GM18951 (cell line): Measurements from ENCODE around the gene PTPRG.

Source experiments
- POLR2A ChIP-seq: IDR thresholded peaks from 4 replicates; pipeline ENCODE4 v1.6.1; 2011; ENCODE audit warnings: mild to moderate bottlenecking; ENCODE audit not compliant: insufficient read length, insufficient read depth; ENCODE audit errors: extremely low read depth
- in situ Hi-C: fragments of 300-500 bp; cut with MboI; formaldehyde crosslinking; loops from one replicate; pipeline ENCODE4 v1.12.0; 2022; ENCODE audit warnings: low sequenced_read_pairs, mixed read lengths, inconsistent platforms; ENCODE audit not compliant: unreplicated experiment

The PTPRG gene

DNA sequence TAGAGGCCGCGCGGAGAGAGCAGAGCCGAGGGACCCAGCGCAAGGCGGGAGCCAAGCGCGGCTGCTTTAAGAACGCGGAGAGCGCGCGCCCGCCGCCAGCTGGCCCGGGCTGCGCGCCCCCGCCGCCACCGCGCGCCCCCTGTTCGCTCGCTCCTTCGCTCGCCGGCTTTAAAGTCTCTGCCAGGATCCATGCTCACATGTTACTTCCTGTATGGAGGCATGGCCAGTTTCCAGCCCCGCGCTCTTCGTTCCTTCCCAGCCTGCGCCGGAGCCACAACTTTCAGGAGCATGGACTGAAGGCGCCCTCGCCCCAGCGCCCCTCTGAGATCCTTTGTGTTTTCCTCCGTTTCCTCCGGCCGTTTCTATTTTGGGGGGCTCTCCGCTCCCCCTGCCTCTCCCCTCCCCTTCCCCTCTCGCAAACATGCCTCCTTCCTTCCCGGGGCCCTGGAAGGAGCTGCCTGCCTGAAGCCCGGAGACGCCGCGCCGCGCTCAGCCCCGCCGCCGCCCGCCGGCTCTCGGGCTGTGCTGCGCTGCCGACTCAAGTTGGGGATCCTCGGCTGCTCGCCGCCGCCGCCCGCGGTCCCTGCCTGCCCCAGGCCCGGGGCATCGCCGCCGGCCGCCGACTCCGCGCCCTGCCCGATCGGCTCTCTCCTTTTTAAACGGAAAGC is at the start of gene PTPRG:
PTPRG (plus strand) TSS at position 198 of the 668 bp plus-strand sequence. CDS start 717 bp downstream, outside the sequence.
- in situ Hi-C loops: no loop called here
- no peak for TF ChIP-seq POLR2A

DNA sequence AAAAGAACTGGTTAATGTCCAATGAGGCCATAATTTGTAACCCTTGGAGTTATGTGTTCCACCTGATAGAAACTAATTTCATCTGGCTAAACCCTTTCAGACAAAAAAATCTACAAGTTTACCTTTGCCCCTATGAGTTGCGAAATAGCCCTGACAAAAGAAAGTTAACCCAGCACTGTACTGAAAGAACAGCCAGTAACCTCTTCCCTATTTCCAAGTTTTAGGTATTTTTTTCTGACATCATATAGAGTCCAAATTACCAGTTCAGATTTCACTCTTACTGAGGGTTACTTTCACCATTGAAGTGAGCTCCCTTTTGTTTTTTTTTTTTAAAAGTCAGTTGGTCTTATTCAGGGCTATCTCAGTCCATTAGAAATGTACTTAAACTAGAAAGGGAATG is 42.8 kb upstream of the PTPRG start:
- TF ChIP-seq POLR2A: no peak
- in situ Hi-C loops: no loop called here

DNA sequence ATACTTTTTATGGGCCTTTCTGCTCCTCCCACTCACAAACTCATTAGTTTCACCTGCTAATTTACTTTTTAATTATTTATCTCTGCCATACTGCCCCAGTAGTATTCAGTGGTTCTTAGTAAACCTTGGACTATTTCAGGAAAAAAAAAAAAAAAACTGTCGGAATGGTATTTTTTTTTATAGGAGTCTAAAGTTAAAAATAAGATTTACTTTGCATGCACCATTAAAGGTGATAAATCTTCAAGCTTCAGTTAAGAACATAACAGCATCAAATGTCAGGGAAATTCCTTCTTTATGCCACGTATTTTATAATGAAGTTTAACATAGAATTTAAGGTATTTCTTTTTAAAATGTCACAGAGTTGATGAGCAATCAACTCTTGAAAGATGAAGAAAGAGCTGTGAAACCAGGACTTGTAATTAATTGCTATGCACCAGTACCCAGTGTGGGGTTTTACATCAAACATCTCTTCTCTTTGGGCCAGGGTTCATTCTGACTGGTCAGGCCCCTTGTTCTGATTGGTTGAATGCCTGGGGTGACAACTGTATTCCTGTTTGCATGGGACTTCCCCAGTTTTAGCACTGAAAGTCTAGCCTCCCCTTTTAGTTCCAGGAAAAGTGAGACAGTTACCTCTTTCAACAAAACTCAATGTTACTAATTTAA is 40.3 kb upstream of the PTPRG start:
- in situ Hi-C loops: no loop called here

DNA sequence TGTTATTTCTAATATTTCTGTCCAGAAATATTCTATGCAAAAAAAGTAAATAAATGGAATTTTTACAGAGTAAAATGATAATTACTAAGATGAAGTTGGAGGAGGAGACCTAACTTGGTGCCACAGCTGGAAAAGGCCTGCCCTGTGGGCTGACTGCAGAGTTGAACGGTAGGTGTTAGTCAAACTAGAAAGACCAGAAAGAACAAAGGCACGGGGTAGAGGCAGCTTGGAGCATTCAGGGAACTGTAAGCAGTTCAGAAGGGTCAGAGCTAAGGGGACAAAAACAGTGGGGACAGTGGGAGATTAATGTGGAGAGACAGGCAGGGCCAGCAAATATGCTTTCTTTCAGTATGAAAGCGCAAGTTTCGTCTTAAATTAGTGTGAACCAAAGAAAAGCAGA is 39.3 kb upstream of the PTPRG start:
- TF ChIP-seq POLR2A: no peak
- in situ Hi-C loops: no loop called here

More for the DNA sequence above, 40.3 kb upstream of the PTPRG start:
- TF ChIP-seq POLR2A: no peak

DNA sequence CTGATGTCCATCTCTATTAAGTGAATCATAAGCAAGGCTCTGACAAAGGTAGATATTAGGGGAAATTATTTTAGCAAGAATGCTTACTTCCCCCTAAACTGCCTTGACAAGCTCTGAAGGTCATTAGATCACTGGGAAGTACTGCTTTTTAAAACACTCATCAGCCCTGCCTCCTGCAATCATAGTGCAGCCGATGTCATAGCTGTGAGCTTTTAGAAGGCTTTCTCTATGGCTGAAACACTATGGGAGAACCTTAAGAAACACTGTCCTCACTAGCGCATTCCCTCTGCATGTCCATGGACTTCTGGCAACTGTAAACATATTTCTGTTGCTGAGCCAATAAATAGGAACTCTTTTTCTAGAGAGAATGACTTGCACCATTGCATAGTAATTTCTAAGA is 38.7 kb upstream of the PTPRG start:
- no peak for TF ChIP-seq POLR2A
- in situ Hi-C loops: no loop called here

DNA sequence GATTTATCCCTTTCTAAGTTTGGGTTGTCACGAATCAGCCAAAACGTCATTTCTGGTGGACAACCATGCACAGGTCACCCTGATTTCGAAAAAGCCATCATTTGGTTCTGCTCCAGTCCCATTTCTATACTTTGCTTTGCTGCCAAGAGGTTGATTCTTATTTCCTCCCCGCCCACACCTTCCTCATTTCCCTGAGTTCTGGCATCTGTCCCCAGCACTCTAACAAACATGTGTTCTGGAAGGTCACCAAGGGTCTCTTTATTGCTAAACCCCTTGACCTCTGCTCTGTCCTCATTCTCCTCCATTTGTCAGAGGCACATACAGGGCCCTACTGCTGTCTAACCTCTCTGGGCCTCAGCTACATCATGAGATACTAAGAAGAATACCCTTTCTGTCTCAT is 36.4 kb upstream of the PTPRG start:
- in situ Hi-C loops: no loop called here
- no peak for TF ChIP-seq POLR2A

DNA sequence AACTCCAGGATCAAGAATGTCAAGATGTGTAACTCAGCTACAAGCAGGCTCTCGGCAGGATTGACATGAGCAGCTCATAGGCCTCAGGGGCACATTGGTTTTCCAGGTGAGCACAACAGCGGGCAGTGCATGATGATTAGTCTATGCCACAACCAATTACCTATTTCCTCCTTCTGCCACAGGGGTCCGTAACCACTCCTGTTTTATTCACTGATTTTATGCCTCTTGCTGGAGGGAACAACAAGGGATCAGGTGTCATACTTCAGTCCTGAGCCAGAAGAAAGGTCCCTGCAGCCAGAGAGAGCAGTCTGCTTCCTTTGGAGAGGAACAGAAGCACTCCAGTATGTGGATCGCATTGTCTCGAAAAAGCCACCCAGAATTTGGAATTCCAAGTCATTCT is 35.1 kb upstream of the PTPRG start:
- in situ Hi-C loops: no loop called here
- TF ChIP-seq POLR2A: no peak

DNA sequence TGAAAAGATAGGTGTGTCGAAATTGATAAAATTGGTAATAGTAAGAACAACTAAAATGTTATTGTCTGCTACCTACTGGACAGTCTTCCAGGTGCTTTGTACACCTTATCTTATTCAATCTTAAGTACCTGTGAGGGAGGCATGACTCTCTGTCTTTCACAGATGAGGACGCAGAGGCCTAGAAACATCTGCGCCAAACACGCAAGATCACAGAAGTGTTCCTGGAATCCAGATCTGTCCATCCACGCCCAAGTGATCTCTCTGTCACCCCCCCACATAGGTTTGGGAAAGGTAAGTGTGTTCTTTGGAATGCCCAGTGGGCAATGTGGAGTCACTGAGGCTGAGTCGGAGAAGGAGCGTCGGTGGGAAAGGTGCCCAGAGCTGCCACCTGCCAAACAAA is 34.4 kb upstream of the PTPRG start:
- in situ Hi-C loops: no loop called here
- no peak for TF ChIP-seq POLR2A

DNA sequence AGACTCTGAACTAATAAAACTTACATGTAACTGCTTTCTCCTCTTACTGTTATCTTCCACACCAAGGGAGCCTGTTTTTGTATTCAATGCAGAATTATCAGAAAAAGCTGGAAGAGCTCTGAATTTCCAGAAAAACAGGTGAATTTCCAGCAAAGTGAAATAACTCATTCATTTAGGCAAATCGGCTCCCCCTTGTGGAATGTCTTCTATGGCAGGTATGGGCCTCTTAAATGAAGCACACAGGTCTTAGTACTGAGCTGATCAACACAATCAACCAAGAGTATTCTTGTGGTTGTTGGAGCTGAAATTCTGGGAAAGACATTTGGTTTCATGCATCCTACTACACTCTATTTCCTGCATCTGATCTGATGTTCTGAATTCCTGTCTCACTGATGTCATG is 31.0 kb upstream of the PTPRG start:
- in situ Hi-C loops: no loop called here
- TF ChIP-seq POLR2A: no peak

DNA sequence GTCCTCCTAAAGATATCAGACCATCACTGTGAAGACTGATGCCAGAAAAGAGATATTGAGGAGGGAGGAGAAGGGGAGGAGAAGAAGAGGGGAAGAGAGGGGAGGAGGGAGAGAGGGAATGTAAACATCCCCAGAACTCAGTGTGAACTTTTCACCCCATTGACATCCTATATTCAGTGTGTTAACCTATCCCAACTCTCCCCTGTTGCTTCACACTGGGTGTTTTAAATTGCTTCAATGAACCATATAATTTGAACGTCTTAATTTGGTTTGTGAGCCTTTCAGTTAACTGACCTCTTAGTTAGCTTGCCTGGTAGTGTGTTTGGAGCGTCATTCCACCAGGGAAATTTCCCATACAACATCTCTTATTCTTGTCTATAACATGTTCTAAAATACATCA is 29.8 kb upstream of the PTPRG start:
- TF ChIP-seq POLR2A: no peak
- in situ Hi-C loops: no loop called here

DNA sequence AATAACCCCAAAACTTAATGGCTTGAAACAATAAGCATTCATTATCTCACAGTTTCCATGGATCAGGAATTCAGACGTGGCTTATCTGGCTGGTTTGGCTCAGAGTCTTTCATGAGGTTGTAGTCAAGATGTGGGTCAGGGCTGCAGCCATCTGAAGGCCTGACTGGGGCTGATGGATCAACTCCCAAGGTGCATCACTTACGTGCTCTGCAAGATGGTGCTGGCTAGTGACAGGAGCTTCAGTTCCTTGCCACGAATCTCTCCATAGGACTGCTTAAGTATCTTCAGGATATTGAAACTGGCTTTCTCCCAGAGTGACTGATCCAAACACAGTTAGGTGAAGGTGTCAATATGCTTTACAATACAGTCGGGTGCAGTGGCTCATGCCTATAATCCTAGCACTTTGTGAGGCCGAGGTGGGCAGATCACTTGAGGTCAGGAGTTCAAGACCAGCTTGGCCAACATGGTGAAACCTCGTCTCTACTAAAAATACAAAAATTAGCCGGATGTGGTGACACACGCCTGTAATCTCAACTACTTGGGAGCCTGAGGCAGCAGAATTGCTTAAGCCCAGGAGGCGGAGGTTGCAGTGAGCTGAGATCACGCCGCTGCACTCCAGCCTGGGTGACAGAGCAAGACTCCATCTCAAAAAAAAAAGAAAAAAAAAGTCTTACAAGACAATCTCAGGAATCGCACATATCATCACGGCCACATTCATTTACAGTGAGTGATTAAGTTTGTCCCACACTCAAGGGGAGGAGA is 28.5 kb upstream of the PTPRG start:
- in situ Hi-C loops: no loop called here
- TF ChIP-seq POLR2A: no peak

DNA sequence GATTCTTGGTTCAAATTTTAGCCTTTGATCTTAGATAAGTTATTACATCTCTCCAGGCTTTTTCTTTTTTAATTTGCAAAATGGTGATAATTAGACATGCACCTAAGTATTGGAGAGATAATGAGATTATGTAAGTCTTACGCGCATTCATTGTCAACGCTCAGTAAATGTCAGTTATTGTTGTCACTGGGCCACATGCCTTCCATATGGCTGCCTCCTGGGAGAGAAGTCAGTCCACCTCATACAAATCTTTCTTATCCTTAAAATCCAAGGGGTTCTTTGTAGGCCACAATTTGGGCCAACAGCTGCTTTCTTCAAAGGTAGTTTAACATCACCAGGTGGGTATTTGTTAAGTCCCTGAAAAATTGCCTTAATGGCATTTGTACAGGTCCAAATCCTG is 25.5 kb upstream of the PTPRG start:
- in situ Hi-C loops: no loop called here
- no peak for TF ChIP-seq POLR2A

DNA sequence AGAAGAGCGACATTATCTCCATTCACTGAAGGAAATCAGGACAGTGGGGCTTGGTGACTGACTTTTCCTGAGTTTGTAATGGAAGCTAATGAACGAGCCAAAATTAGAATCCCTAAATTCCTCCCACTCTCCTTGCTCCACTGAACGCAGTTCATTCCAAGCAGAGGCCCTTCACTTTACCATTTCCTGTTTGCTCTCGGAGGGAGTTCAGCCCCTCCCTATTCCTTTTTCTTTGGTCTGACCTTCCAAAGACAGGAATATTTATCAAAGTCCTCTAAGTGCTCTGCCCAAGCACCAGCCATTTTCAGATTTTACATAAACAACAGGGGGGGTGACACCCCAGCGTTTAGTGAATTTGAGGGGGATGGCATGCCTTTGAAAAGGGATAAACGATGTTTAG is 24.0 kb upstream of the PTPRG start:
- in situ Hi-C loops: no loop called here
- TF ChIP-seq POLR2A: no peak

DNA sequence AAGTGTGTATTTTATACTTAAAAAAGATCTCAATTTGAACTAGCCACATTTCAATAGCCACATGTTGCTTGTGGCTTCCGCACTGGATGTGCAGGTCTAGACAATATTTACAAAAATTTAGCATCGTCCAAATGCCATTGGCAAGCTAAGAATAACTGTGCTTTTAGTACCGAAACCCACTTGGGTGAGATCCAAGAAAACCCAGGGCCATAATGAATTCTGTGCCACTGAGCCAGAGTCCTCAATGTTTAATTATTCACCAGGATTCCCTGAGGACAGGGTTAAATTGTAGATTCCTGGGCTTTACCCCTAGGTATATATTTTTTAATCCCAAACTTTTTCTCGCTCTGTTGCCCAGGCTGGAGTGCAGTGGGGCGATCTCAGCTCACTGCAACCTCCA is 22.9 kb upstream of the PTPRG start:
- no peak for TF ChIP-seq POLR2A
- in situ Hi-C loops: no loop called here
